Measurements from ENCODE around the gene LTBP2. TPM values are rescaled to one million over a fixed set of nuclear protein-coding genes. Genes with fewer than 3 reads are reported as not detected.
A peak's percentile ranks its signal among the peaks of the same experiment; 100 is the strongest.

LTBP2 gene
- total RNA-seq, 1 donor: 210 TPM

- no peak for DNase-seq (ENCODE audit: low read depth)
- no peak for TF ChIP-seq CTCF (IDR thresholded peaks at IDR 0.05; ENCODE audit: insufficient read depth, low read depth, low read length)
- H3K4me3 ChIP-seq (ENCODE audit: low read depth, low read length): no peak overlapping the region
These were observed 31.8 kb downstream of the LTBP2 start for GRCh38 chr14:74580275-74580672.

- no peak overlapping the region for H3K4me3 ChIP-seq (ENCODE audit: low read depth, low read length)
- TF ChIP-seq CTCF (IDR thresholded peaks at IDR 0.05; ENCODE audit: insufficient read depth, low read depth, low read length): no peak
- DNase-seq (ENCODE audit: low read depth): peak; percentile 81
These were observed 32.4 kb downstream of the LTBP2 start for GRCh38 chr14:74579447-74580274.

- H3K4me3 ChIP-seq (ENCODE audit: low read depth, low read length): no peak overlapping the region
- no peak for DNase-seq (ENCODE audit: low read depth)
- no peak for TF ChIP-seq CTCF (IDR thresholded peaks at IDR 0.05; ENCODE audit: insufficient read depth, low read depth, low read length)
These were observed 33.6 kb downstream of the LTBP2 start for GRCh38 chr14:74578479-74578878.

- TF ChIP-seq CTCF (IDR thresholded peaks at IDR 0.05; ENCODE audit: insufficient read depth, low read depth, low read length): no peak
- no peak for DNase-seq (ENCODE audit: low read depth)
- no peak overlapping the region for H3K4me3 ChIP-seq (ENCODE audit: low read depth, low read length)
These were observed 34.1 kb downstream of the LTBP2 start for GRCh38 chr14:74577948-74578275.

- peak; percentile 82 for DNase-seq (ENCODE audit: low read depth)
- TF ChIP-seq CTCF (IDR thresholded peaks at IDR 0.05; ENCODE audit: insufficient read depth, low read depth, low read length): no peak
- H3K4me3 ChIP-seq (ENCODE audit: low read depth, low read length): no peak overlapping the region
These were observed 34.6 kb downstream of the LTBP2 start for GRCh38 chr14:74577247-74577947.

- TF ChIP-seq CTCF (IDR thresholded peaks at IDR 0.05; ENCODE audit: insufficient read depth, low read depth, low read length): no peak
- no peak for DNase-seq (ENCODE audit: low read depth)
- no peak overlapping the region for H3K4me3 ChIP-seq (ENCODE audit: low read depth, low read length)
These were observed 36.1 kb downstream of the LTBP2 start for GRCh38 chr14:74575936-74576335.
